Activated T-cell treated with anti-CD3 and anti-CD28 coated beads, Interleukin-2, amount 50 U/mL, for 24 hours (primary cell): ENCODE measurements around the gene SDK2.

Experiments
- DNase-seq: peaks from one replicate; pipeline ENCODE4 v3.0.0-alpha.2; 2020
- H3K27ac Mint-ChIP-seq: 2 replicates; pipeline ENCODE4 v1.8.0; 2020; ENCODE audit warnings: mild to moderate bottlenecking, mixed read lengths
- H3K27me3 Mint-ChIP-seq: 2 replicates; pipeline ENCODE4 v1.8.0; 2020; ENCODE audit warnings: mixed read lengths
- H3K36me3 Mint-ChIP-seq: 2 replicates; pipeline ENCODE4 v1.8.0; 2020; ENCODE audit warnings: low read depth, mixed read lengths
- H3K4me1 Mint-ChIP-seq: 2 replicates; pipeline ENCODE4 v1.8.0; 2020; ENCODE audit warnings: low read depth, mixed read lengths
- H3K4me3 Mint-ChIP-seq: 2 replicates; pipeline ENCODE4 v1.8.0; 2020; ENCODE audit warnings: mild to moderate bottlenecking, moderate library complexity, mixed read lengths
- H3K9me3 Mint-ChIP-seq: 2 replicates; pipeline ENCODE4 v1.8.0; 2020; ENCODE audit warnings: mixed read lengths

SDK2 gene

GRCh38 chr17:73510981-73511718 is 133.1 kb downstream of the SDK2 start:
- H3K9me3 Mint-ChIP-seq, result no peaks in the 10 kb centered on the region
- H3K4me3 Mint-ChIP-seq, result no peak overlapping the region
- no peaks in the 10 kb centered on the region for H3K36me3 Mint-ChIP-seq
- no peaks in the 10 kb centered on the region for H3K4me1 Mint-ChIP-seq
- no peak overlapping the region for H3K27ac Mint-ChIP-seq
- no peaks in the 10 kb centered on the region for H3K27me3 Mint-ChIP-seq
- no peak for DNase-seq

- Mint-ChIP-seq H3K27me3 (no peaks in the 10 kb centered on the region), H3K9me3 (no peaks in the 10 kb centered on the region), H3K36me3 (no peaks in the 10 kb centered on the region), H3K4me3 (no peak overlapping the region), H3K4me1 (no peaks in the 10 kb centered on the region), H3K27ac (no peak overlapping the region)
- DNase-seq, result no peak
Measured at GRCh38 chr17:73508931-73509605, 135.2 kb downstream of the SDK2 start.

DNA sequence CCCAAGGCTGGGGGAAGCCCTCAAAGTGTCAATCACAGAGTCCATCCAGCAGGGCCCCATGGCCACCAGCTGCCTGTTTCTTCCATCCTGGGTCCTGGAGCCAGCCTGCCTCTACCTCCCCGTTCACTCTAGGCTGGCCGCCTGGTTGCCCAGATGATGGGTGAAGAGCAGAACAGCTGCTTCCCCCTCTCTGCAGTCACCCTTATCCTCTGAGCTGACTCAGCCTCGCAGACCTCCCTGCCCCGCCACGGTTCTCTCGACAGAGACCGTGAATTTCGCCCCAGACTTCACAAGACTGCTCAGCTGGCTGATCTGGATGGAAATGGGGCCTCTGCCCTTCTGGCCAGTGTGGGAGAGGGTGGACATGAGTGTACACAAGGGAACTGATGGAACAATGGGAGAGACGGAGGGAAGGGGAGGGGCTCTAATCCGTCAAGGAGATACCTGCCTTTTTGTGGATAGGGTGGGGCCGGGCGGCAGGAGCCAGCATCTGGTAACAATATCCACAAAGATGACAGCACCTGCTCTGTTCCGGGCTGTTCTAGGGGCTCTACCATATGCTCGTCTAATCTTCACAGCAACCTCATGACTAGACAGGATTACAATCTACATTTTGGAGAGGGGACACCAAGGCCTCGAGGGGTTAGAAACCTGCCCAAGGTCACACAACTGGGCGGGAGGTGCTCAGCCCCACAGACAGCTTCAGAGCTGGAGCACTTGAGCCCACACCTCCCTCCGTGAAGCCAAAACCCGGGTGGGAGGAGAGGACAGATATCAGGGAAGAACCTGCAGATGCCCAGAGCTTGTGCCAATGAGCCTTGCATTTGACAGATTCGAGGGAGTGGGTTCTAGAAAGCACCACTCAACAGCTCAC is 136.0 kb downstream of the SDK2 start:
- no peak for DNase-seq
- Mint-ChIP-seq H3K36me3 (no peaks in the 10 kb centered on the region), H3K27me3 (no peaks in the 10 kb centered on the region), H3K4me1 (no peaks in the 10 kb centered on the region), H3K27ac (no peak overlapping the region), H3K9me3 (no peaks in the 10 kb centered on the region), H3K4me3 (no peak overlapping the region)

GRCh38 chr17:73506470-73507435 is 137.5 kb downstream of the SDK2 start:
- H3K4me1 Mint-ChIP-seq, result no peaks in the 10 kb centered on the region
- no peak for DNase-seq
- no peaks in the 10 kb centered on the region for H3K9me3 Mint-ChIP-seq
- no peak overlapping the region for H3K27ac Mint-ChIP-seq
- H3K27me3 Mint-ChIP-seq, result no peaks in the 10 kb centered on the region
- no peaks in the 10 kb centered on the region for H3K36me3 Mint-ChIP-seq
- H3K4me3 Mint-ChIP-seq, result no peak overlapping the region

- Mint-ChIP-seq H3K27ac (no peak overlapping the region), H3K9me3 (no peaks in the 10 kb centered on the region), H3K27me3 (no peaks in the 10 kb centered on the region), H3K4me3 (no peak overlapping the region), H3K36me3 (no peaks in the 10 kb centered on the region), H3K4me1 (no peaks in the 10 kb centered on the region)
- no peak for DNase-seq
Measured at GRCh38 chr17:73503560-73503959, 140.7 kb downstream of the SDK2 start.

DNA sequence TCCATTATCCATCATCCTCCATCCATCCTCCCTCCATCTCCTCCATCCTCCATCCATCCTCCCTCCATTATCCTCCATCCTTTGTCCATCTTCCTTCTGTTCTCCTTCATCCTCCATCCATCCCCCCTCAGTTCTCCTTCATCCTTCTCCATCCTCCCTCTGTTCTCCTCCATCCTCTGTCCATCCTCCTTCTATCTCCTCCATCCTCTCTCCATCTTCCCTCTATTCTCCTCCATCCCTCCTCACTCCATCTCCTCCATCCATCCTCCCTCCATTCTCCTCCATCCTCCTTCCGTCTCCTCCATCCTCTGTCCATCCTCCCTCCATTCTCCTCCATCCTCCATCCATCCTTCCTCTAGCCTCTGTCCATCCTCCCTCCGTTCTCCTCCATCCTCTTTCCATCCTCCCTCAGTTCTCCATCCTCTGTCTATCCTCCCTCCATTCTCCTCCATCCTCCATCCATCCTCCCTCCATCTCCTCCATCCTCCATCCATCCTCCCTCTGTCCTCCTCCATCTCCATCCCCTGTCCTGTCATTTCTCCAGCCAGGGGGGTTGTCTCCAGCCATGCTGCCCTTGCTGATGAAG is 143.7 kb downstream of the SDK2 start:
- no peaks in the 10 kb centered on the region for H3K36me3 Mint-ChIP-seq
- no peaks in the 10 kb centered on the region for H3K4me1 Mint-ChIP-seq
- DNase-seq, result no peak
- H3K27me3 Mint-ChIP-seq, result no peaks in the 10 kb centered on the region
- H3K27ac Mint-ChIP-seq, result no peak overlapping the region
- H3K4me3 Mint-ChIP-seq, result no peak overlapping the region
- no peaks in the 10 kb centered on the region for H3K9me3 Mint-ChIP-seq

DNA sequence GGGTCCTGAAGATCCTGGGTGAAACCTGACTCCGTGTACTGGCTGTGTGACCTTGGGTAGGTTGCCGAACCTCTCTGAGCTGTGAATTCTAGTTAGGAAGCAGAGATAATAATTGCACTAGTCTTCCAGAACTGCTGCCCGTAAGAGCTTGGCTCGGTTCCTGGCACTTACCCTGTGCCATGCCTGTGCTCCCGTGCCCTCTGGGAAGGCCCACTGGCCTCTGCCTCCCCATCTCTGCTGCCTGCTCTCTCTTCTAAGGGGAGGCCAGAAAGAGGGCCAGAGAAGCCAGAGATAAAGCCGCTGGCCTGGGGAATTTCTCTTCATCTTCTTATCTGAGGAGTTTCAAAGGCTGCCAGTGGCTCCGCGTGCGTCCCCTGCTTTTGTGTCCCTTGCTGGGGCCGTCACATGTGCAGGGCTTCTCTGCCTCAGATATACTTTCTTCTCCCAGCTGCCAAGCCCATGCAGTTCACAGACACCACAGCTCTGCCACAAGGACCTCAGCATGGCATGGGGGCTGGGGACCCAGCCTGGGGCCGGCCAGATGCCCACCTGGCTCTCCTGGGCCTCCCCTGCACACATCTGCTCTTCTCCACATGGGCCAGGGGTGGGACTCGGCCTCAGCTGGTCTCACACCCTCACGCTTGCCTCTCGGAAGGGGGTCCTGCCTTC is 145.2 kb downstream of the SDK2 start:
- no peaks in the 10 kb centered on the region for H3K36me3 Mint-ChIP-seq
- no peak for DNase-seq
- H3K4me1 Mint-ChIP-seq, result no peaks in the 10 kb centered on the region
- H3K27me3 Mint-ChIP-seq, result no peaks in the 10 kb centered on the region
- H3K4me3 Mint-ChIP-seq, result no peak overlapping the region
- no peak overlapping the region for H3K27ac Mint-ChIP-seq
- no peaks in the 10 kb centered on the region for H3K9me3 Mint-ChIP-seq

DNA sequence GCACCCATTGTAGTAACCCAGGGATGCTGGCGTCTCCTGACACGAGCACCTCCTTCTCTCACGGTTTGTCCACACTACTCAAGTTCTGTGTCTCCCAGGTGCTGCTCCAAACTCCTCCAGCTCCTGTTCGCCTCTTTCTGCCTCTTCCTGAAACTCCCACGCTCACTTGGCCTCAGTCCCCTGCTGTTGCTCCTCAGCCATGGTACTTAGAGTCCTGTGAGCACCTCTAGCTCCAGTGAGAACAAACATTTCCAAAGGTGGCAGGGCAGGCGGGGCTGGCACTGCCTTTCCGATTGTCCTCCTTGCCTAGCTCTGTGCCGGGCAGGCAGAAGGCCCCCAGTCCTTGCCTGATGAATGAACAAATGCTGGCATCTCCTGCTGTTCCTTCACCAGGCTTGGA is 146.1 kb downstream of the SDK2 start:
- H3K4me3 Mint-ChIP-seq, result no peak overlapping the region
- H3K4me1 Mint-ChIP-seq, result no peaks in the 10 kb centered on the region
- no peaks in the 10 kb centered on the region for H3K27me3 Mint-ChIP-seq

GRCh38 chr17:73497721-73498120 is 146.5 kb downstream of the SDK2 start:
- H3K9me3 Mint-ChIP-seq, result no peaks in the 10 kb centered on the region
- no peaks in the 10 kb centered on the region for H3K36me3 Mint-ChIP-seq
- DNase-seq, result no peak
- H3K4me1 Mint-ChIP-seq, result no peaks in the 10 kb centered on the region
- H3K27ac Mint-ChIP-seq, result no peak overlapping the region
- H3K4me3 Mint-ChIP-seq, result no peak overlapping the region
- no peaks in the 10 kb centered on the region for H3K27me3 Mint-ChIP-seq

More for the DNA sequence above, 146.1 kb downstream of the SDK2 start:
- Mint-ChIP-seq H3K36me3 (no peaks in the 10 kb centered on the region), H3K9me3 (no peaks in the 10 kb centered on the region), H3K27ac (no peak overlapping the region)
- no peak for DNase-seq

DNA sequence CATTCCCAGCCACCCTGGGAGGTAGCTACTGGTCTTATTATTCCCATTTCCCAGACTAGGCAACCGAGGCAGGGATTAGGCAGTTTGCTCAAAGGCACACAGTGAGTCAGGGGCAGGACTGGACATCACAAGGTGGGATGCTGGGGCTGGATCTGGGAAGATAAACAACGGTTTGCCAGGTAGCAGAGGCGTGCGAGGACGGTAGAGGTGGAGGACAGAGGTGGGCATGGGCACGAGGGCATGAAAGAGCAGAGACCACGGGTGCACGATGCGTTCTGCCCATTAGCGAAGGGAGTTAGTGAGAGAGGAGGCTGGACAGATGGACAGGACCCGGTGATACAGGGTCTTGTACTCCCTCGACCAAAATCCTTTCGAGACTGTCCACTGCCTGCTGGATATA is 148.0 kb downstream of the SDK2 start:
- no peaks in the 10 kb centered on the region for H3K4me1 Mint-ChIP-seq
- no peaks in the 10 kb centered on the region for H3K36me3 Mint-ChIP-seq
- no peak overlapping the region for H3K4me3 Mint-ChIP-seq
- no peak for DNase-seq
- no peaks in the 10 kb centered on the region for H3K9me3 Mint-ChIP-seq
- H3K27me3 Mint-ChIP-seq, result no peaks in the 10 kb centered on the region
- H3K27ac Mint-ChIP-seq, result no peak overlapping the region

DNA sequence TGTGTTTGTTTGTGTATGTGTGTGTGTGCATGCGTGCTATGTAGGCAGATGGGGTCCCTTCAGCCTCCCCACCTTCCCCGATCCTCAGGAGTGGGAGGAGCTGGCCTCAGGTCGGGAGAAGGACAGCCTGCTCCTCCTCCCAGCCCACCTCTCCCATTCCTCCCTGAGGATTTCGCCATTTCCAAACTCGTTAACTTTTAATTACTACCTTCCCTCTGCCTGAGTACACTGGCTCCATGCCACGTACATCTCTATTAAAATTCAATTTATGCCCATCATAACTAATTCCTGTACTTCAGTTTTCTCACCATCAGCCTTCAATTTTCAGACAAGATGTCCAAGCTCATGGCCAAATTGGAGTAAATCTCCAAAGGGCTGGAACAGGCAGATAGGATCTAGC is 148.6 kb downstream of the SDK2 start:
- Mint-ChIP-seq H3K27ac (no peak overlapping the region), H3K27me3 (no peaks in the 10 kb centered on the region), H3K36me3 (no peaks in the 10 kb centered on the region), H3K4me3 (no peak overlapping the region), H3K9me3 (no peaks in the 10 kb centered on the region), H3K4me1 (no peaks in the 10 kb centered on the region)
- no peak for DNase-seq

- no peak for DNase-seq
- no peak overlapping the region for H3K4me3 Mint-ChIP-seq
- H3K36me3 Mint-ChIP-seq, result no peaks in the 10 kb centered on the region
- H3K27ac Mint-ChIP-seq, result no peak overlapping the region
- H3K27me3 Mint-ChIP-seq, result no peaks in the 10 kb centered on the region
- H3K4me1 Mint-ChIP-seq, result no peaks in the 10 kb centered on the region
- H3K9me3 Mint-ChIP-seq, result no peaks in the 10 kb centered on the region
Measured at GRCh38 chr17:73494950-73495349, 149.3 kb downstream of the SDK2 start.
